GM19438 (cell line): ENCODE measurements around the gene CALR.
"Not testable (repeated sequence)": the region's sequence is repeated elsewhere in the genome, so short reads cannot be mapped to it uniquely, and the experiment has no call there.

ENCODE experiments used
- ATAC-seq: cut with Tn5 transposase; IDR thresholded peaks from one replicate; pipeline ENCODE4 v1.9.1; 2021; ENCODE audit warnings: low read depth; ENCODE audit not compliant: unreplicated experiment

The CALR gene

DNA sequence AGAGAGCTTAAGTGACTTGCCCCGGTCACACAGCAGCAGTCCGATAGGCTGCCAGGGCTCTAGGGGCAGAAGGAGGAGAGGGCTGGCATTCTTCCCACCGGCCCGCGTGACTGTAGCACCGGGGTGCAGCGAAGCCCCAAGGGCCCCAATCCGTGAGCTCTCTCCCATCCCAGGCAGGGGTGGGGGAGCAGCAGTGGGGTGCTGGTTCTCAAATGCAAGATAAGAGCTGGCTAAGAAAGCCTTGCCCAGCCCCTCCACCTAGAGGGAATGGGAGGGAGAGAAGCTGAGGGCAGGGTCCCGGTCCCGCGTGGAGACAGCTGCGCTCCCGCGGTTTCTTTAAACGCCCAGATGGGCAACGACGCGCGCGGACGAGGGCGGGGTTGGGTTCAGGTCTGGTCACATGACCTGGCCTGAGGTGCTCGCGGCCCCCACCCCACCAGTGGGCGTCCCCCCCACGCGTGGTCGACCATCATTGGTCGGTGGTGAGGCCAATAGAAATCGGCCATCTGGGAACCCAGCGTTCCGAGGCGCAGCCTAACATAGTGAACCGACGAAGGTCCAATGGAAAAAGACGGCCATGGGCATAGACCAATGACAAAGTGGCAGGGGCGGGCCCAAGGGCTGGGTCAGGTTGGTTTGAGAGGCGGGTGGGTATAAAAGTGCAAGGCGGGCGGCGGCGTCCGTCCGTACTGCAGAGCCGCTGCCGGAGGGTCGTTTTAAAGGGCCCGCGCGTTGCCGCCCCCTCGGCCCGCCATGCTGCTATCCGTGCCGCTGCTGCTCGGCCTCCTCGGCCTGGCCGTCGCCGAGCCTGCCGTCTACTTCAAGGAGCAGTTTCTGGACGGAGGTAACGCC is at the start of gene CALR:
CALR (plus strand) TSS at position 683 of the 852 bp plus-strand sequence; CDS start at position 754, 71 bp downstream.
- peak; percentile 84 for ATAC-seq

DNA sequence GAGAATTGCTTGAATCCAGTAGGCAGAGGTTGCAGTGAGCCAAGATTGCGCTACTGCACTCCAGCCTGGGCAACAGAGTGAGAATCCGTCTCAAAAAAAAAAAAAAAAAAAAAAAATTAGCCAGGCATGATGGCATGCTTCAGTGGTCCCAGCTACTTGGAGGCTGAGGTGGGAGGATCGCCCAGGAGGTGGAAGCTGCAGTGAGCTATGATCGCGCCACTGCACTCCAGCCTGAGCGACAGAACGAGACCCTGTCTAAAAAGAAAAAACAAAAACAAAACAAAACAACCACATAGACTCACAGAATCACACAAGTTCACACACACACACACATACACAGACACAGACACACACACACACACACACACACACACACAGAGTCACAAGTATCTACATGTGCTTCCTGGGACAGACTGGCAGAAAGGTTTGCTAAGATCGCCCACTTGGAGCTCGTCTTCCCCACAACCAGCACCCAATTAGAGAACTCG is 48.1 kb upstream of the CALR start:
- ATAC-seq = not testable (repeated sequence)

DNA sequence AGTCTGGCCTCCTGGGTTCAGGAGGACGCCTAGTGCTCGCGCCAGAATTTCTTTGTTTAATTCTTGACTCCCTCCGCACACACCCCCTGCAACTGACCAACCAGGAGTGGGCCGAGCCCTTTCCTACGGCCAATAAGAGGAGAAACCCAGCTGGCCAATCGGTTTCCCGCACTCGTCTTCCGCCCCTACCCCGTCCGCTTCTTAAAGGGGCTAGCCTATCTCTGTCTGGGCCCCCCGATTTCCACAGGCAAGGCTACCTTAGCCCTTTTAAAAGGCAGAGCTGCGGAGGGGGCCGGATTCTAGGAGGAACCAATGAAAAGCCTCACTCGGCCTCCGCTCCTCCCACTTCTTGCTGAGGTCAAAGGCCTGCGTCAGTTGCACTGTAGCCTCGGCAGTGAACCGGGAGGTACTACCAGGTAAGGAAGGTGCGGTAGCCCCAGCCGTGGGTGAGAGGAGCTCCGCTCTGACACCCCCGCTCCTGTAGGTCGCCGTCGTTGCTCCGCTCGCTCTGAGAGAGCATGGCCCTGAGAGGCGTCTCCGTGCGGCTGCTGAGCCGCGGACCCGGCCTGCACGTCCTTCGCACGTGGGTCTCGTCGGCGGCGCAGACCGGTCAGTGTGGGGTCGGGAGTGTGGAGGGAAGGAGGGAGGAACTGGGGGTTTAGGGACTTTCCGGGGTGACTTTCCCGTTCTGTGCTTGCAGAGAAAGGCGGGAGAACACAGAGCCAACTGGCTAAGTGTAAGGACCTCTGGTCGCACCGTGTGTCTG is 47.4 kb upstream of the CALR start, which contains the start of gene GCDH:
GCDH (plus strand) TSS at position 374 of the 766 bp plus-strand sequence; CDS start at position 519, 145 bp downstream.
- ATAC-seq = peak; percentile 90

- no peak for ATAC-seq
These were observed 46.8 kb upstream of the CALR start for GRCh38 chr19:12891553-12892021.

DNA sequence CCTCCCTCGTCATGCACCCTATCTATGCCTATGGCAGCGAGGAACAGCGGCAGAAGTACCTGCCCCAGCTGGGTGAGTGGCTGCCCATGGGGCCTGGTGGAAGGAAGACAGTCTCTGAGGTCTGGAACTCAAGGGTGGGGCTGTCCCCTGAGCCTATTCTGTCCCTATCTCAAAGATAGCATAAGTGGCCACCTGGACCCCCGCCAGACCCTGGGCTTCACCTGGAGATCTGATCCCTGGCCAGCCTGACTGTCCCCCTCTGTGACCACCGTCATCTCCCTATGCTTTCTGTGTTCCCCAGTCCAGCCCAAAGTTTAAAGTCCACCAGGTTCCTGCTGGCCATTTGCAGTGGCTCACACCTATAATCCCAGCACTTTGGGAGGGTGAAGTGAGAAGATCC is 44.8 kb upstream of the CALR start:
- no peak for ATAC-seq

DNA sequence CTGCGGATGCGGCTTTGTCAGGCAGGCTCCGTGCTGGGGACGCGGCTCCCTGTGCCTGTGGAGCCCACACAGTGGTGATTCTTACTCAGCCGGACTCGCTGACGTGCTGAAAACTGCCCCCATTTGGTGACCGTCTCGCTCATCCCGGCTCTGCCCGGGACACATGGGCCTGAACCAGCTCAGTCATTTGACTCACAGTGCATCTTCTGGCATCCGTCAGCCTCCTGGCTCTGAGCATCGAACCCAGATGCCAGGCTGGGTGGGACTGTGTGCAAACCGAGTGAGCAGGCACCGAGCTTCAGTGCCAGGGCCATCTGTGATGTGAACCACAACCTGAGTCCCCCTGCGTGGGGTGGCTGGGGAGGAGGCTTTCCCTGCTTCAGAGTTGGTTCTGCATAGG is 41.9 kb upstream of the CALR start:
- ATAC-seq = no peak

DNA sequence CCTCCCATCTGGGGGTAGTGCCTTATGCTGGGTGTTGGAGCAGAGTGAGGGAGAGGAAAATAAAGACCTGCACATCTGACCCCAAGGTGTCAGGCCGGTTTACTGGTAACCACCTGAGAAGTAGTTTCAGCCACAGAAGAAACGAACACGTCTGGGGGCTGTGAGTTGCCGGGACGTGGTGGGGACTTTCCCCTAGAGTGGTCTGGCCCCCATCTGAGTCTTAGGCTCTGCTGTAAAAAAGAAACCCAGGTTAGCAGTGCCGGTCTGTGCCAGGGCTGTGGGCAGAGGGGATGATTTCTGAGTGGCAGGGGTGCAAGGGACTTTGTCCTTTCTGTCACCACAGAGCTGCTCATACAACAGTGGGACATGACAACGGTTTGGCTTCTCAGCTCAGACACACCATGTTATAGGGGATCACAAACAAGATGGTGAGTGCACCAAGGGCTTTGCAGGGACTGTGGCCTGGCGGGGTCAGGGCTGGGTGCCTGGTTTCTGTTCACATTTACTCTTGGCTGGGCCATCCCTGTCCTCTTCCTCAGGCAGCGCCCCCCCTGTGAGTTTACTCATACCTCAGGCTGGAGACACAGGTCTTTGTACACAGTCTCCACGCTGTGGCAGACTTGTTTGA is 38.4 kb upstream of the CALR start:
- peak; percentile 89 for ATAC-seq

GRCh38 chr19:12907166-12907565 is 31.2 kb upstream of the CALR start:
- no peak for ATAC-seq

GRCh38 chr19:12912571-12912970 is 25.8 kb upstream of the CALR start:
- ATAC-seq = no peak

DNA sequence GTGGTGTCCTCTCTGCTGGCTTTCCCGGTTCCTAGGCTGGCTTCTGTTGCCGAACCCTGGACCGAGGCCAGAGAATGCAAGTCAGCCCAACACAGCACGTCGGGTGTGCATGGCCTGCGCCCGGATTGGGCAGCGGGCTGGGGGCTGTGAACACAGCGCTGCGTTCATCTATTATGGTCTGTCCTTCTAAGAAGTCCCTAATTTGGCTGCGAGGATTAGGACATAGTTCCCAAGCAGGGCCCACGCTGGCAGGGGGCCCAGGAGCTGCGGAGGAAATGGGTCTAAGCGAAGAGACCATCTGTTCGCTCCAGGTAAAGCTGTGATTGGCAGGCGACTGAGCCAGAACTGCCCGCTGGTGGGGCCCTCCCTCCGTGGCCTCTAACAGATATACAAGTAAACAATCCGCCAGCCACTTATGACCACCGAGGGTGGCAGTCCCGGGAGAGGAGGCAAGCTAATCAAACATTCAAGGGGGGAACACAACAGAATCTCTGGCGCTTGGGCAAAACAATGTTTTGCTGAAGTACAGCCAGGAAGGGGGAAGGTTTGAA is 25.3 kb upstream of the CALR start:
- no peak for ATAC-seq

GRCh38 chr19:12913851-12914690 is 24.3 kb upstream of the CALR start:
- no peak for ATAC-seq

- ATAC-seq = not testable (repeated sequence)
These were observed 22.5 kb upstream of the CALR start for GRCh38 chr19:12915860-12916259.

- ATAC-seq = no peak
These were observed 20.2 kb upstream of the CALR start for GRCh38 chr19:12918253-12918652.

- no peak for ATAC-seq
These were observed 17.4 kb upstream of the CALR start for GRCh38 chr19:12921047-12921446.

DNA sequence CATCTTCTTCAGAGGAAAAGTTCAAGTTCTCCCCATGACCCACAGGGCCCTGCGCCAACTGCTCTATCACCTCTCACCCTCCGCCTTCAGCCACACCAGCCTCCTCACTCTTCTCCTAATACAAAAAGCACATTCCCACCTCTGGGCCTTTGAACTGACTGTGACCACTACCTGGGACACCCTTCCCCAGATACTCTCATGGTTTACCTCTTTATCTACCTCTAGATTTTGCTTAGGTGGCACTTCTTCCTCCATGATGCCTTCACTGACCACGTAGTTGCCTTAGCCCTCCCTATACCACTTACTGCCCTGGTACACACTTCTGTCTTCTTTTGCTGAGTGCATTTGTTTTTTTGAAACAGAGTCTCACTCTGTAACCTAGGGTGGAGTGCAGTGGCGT is 15.4 kb upstream of the CALR start:
- no peak for ATAC-seq

DNA sequence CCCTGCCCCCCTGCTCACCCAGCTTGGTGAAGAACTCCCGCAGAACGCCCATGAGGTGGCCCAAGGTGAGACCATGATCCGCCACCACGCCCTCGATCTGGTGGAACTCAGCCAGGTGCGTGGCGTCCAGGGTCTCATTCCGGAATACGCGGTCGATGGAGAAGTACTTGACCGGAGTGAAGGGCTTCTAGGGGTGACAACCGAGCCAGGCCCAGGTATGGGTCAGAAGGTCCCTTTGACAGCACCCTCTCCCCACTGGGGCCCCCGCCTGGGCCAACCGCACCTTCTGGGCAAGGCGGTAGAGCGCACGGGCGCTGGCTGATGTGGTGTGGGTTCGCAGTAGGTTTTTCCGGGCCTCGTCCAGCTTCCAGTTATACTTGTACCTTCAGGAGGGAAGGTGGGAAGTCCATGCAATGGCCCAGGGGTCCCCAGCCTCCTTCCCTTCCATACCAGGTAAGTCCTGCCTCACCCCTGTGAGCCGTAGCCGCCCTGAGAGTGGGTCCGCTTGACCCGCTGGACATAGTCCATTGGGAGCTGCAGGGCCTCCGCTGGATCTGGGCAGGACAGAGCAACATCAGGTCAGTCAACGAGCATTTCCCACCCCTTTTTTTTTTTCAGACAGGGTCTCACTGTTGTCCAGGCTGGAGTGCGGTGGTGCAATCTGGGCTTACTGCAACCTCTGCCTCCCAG is 13.6 kb upstream of the CALR start:
- no peak for ATAC-seq

GRCh38 chr19:12930002-12930645 is 8.3 kb upstream of the CALR start:
- ATAC-seq = no peak

DNA sequence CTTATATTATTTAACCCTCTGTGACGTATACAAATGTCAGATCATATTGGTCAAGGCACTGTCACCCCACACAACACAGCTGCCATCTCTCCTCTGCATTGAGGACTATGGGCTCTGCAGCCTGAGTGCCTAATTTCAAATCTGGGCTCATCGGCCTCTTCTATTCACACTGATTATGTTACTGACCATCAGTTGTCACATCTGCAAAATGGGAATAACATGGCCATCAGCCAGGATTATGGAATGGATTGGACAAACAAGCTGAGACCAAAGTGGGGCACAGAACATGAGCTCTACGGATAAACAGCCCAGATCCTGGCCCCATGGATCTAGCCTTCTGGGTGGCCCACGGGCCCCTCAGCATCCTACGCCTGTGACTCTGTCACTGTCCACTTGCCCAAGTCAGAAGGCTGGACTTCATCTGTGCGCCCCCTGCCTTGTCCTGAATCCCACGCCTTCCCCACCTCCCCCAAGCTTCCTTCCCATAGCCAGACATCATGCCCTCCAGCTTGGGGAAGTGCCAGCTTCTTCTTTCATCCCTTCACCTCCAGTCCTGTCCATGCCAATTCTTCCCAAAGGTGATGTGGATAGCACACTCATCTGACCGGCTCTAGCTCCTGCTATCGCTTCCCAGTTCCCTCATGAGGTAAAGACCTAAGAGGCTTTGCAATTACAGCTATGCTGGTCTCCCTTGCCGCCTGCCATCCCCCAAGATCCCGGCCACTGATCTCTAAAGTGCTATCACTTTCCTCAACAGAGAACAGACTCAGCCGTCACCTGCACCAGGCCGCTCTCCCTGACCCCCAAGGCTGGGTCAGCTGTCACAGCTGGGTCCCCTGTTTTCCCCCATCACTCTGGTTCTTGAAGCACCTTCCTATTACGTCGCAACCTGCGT is 5.8 kb upstream of the CALR start:
- ATAC-seq = no peak
